Endothelial cell (in vitro differentiated cells): ENCODE measurements around the gene ST8SIA3. TPM values are rescaled to one million over a fixed set of nuclear protein-coding genes. Genes with fewer than 3 reads are reported as not detected.

Source experiments
- DNase-seq: peaks from one replicate; pipeline ENCODE4 v3.0.0; 2021; ENCODE audit warnings: low spot score
- H3K27ac Mint-ChIP-seq: one replicate; pipeline ENCODE4 v1.8.0; 2021; ENCODE audit warnings: mixed read lengths, inconsistent platforms; ENCODE audit not compliant: unreplicated experiment
- H3K27me3 Mint-ChIP-seq: one replicate; pipeline ENCODE4 v1.8.0; 2021; ENCODE audit warnings: mild to moderate bottlenecking, moderate library complexity, mixed read lengths, inconsistent platforms; ENCODE audit not compliant: unreplicated experiment
- H3K36me3 Mint-ChIP-seq: one replicate; pipeline ENCODE4 v1.8.0; 2021; ENCODE audit warnings: mild to moderate bottlenecking, low read depth, mixed read lengths, inconsistent platforms; ENCODE audit not compliant: unreplicated experiment
- H3K4me1 Mint-ChIP-seq: one replicate; pipeline ENCODE4 v1.8.0; 2021; ENCODE audit warnings: mild to moderate bottlenecking, mixed read lengths, inconsistent platforms; ENCODE audit not compliant: unreplicated experiment
- H3K4me3 Mint-ChIP-seq: one replicate; pipeline ENCODE4 v1.8.0; 2021; ENCODE audit warnings: mild to moderate bottlenecking, mixed read lengths, inconsistent platforms; ENCODE audit not compliant: unreplicated experiment
- H3K9me3 Mint-ChIP-seq: one replicate; pipeline ENCODE4 v1.8.0; 2021; ENCODE audit warnings: mixed read lengths, inconsistent platforms; ENCODE audit not compliant: unreplicated experiment
- CTCF ChIP-seq: fragments of 200-600 bp; sonication (generic); IDR thresholded peaks from one replicate; pipeline ENCODE4 v1.5.0; 2021; ENCODE audit warnings: antibody characterized with exemption; ENCODE audit not compliant: unreplicated experiment
- long read RNA-seq: library from polyadenylated mRNA; unstranded; transcript quantifications from one replicate; pipeline ENCODE4 v2.0.0, GENCODE V29; 2020; ENCODE audit not compliant: unreplicated experiment
- total RNA-seq: library from RNA; stranded (reverse); fragmentation: NEBNext Ultra II Directional; extraction: Animal tissue kit (Norgen Biotek cat#: 25700); gene quantifications from one replicate; pipeline ENCODE4 v1.2.1, GENCODE V29; 2021; ENCODE audit not compliant: unreplicated experiment

ST8SIA3 gene
- 0.64 TPM for total RNA-seq
- long read RNA-seq: 0 reads

DNA sequence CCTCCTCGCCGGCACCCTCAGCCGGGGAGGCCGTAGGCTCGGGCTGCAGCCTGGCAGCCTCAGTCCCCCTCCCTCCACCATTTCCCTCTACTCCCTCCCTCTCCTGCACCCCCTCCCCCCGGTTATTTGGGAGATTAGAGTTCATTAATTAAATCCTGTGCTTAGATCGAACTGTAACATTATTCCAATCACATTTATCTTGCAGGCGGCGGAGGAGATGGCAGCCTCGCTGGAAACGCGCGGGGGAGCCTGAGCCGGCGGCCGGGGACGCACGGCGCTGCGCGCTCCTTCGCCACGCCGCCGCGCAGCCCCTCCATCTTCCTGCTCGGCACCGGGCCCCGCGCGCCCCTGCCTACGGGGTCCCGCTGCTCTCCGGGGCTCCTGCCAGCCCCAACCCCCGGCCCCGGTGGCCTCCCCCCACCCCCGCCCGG lies at the start of gene ST8SIA3:
TSS of gene ST8SIA3 (plus strand) at position 287 of the 431 bp plus-strand sequence. CDS start 290 bp downstream, outside the sequence.
- H3K36me3 Mint-ChIP-seq: peaks cover 5% of the 10 kb centered on the region
- no peak for TF ChIP-seq CTCF
- peak within 1 kb of the TSS; percentile 92 for H3K4me3 Mint-ChIP-seq
- no peak within 1 kb of the TSS for H3K27ac Mint-ChIP-seq
- no peaks in the 10 kb centered on the region for H3K9me3 Mint-ChIP-seq
- DNase-seq: peak; percentile 15
- peaks cover 9% of the 10 kb centered on the region for H3K27me3 Mint-ChIP-seq
- peaks cover 11% of the 10 kb centered on the region for H3K4me1 Mint-ChIP-seq

DNA sequence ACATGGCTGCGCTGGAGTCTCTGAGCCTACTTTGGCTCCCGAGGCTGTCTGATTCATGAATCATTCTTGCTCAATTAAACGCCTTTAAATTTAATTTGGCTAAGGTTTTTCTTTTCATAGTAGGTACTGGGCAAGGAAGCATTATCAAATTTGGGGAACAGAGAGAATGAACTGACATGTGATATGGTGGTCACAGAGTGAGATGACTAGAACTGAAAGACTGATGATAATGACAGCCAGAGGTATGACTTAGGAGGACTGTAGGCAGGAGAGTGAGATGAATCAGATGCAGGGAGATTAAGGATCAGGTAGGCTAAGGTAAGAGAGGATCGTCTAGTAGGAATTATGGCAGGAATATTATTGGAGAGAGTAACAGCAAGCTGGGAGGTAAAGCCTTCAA lies 40.9 kb upstream of the ST8SIA3 start:
- Mint-ChIP-seq H3K27ac (no peak overlapping the region), H3K9me3 (no peaks in the 10 kb centered on the region), H3K4me3 (no peak overlapping the region), H3K4me1 (peaks cover 4% of the 10 kb centered on the region), H3K27me3 (peaks cover 5% of the 10 kb centered on the region), H3K36me3 (no peaks in the 10 kb centered on the region)
- TF ChIP-seq CTCF: no peak
- DNase-seq: no peak

GRCh38 chr18:57312346-57313144 lies 39.8 kb upstream of the ST8SIA3 start:
- DNase-seq: no peak
- H3K9me3 Mint-ChIP-seq: no peaks in the 10 kb centered on the region
- peaks cover 4% of the 10 kb centered on the region for H3K4me1 Mint-ChIP-seq
- H3K36me3 Mint-ChIP-seq: no peaks in the 10 kb centered on the region
- peaks cover 5% of the 10 kb centered on the region for H3K27me3 Mint-ChIP-seq
- TF ChIP-seq CTCF: no peak
- H3K4me3 Mint-ChIP-seq: no peak overlapping the region
- H3K27ac Mint-ChIP-seq: no peak overlapping the region

DNA sequence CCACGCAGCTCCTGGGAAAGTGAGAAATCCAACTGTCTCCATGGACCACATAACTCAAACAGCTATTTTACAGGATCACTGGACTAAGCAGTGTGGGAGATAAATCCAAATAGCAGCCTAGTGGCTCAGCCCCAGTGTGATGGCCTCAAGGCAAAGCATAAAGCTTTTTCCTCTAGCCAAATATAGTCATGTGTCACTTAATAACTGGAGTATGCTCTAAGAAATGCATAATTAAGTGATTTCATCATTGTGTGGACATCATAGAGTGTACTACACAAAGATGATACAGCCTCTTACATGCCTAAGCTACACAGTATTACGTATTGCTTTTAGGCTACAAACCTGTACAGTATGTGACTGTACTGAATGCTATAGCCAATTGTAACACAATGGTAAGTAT lies 31.8 kb upstream of the ST8SIA3 start:
- Mint-ChIP-seq H3K4me1 (no peaks in the 10 kb centered on the region), H3K27ac (no peak overlapping the region), H3K27me3 (no peaks in the 10 kb centered on the region), H3K4me3 (no peak overlapping the region), H3K36me3 (no peaks in the 10 kb centered on the region), H3K9me3 (no peaks in the 10 kb centered on the region)
- DNase-seq: no peak
- TF ChIP-seq CTCF: no peak

DNA sequence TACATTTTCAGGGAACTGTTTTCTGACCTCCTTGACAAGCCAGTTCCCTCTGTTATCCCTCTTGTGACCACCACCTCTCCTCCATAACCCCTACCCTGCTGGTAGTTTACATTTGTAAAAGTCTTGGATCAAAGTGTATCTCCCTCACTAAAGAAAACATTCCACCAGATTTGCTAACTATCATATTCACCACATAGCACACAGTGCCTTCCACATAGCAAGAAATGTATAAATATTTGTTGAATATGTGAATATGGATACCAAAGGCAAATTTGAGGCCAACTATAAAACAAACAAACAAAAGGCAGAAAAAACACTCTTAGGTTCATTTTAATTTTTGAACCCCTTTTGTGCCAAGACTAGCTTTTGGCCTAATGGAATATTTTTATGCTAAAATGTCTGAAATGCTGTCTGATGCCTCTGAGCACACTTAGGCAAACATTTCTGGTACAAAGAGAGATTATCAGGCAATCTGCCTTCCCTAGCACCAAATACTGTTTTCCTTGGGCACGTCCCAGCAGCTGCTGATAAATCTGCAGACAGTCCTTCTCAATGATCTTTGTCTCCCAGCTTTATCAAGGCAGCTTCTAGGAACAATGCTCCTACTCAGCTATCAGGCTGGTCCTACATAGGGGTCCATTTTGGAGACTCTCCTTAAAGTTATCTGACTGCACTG lies 26.7 kb upstream of the ST8SIA3 start:
- Mint-ChIP-seq H3K36me3 (no peaks in the 10 kb centered on the region), H3K9me3 (no peaks in the 10 kb centered on the region), H3K4me3 (no peak overlapping the region), H3K27me3 (no peaks in the 10 kb centered on the region), H3K27ac (no peak overlapping the region), H3K4me1 (no peaks in the 10 kb centered on the region)
- no peak for DNase-seq
- TF ChIP-seq CTCF: no peak
